ENCODE measurements around the gene BAZ1A.

DNA sequence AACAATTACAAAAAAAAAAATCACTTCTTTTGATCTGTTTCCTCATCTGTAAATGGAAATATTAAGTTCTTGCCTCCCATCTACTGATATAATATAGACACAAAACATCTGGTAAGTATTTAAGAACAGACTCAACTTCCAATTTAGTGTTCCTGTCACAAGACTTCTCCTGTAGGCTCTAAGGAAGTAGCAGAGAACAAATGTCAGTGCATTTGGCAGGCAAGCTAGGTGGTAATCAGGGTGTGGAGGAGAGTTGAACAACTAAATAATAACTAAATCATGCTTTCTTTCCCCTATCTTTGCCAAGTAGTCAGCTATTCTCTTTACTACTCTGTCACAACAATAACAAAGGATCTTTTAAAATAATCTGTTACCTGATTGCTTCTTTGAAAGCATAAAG is 22.1 kb downstream of the BAZ1A start:
- TF ChIP-seq, protein P1, sequence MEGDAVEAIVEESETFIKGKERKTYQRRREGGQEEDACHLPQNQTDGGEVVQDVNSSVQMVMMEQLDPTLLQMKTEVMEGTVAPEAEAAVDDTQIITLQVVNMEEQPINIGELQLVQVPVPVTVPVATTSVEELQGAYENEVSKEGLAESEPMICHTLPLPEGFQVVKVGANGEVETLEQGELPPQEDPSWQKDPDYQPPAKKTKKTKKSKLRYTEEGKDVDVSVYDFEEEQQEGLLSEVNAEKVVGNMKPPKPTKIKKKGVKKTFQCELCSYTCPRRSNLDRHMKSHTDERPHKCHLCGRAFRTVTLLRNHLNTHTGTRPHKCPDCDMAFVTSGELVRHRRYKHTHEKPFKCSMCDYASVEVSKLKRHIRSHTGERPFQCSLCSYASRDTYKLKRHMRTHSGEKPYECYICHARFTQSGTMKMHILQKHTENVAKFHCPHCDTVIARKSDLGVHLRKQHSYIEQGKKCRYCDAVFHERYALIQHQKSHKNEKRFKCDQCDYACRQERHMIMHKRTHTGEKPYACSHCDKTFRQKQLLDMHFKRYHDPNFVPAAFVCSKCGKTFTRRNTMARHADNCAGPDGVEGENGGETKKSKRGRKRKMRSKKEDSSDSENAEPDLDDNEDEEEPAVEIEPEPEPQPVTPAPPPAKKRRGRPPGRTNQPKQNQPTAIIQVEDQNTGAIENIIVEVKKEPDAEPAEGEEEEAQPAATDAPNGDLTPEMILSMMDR (IDR thresholded peaks at IDR 0.05; ENCODE audit: low read depth, low read length, missing input control), result no peak
- TF ChIP-seq SP1 (IDR thresholded peaks at IDR 0.05) (no peak), GABPA (IDR thresholded peaks at IDR 0.05 in 1 of 2, conservative IDR thresholded peaks at IDR 0.05 in 1 of 2) (no peak)
- TF ChIP-seq, protein P2, sequence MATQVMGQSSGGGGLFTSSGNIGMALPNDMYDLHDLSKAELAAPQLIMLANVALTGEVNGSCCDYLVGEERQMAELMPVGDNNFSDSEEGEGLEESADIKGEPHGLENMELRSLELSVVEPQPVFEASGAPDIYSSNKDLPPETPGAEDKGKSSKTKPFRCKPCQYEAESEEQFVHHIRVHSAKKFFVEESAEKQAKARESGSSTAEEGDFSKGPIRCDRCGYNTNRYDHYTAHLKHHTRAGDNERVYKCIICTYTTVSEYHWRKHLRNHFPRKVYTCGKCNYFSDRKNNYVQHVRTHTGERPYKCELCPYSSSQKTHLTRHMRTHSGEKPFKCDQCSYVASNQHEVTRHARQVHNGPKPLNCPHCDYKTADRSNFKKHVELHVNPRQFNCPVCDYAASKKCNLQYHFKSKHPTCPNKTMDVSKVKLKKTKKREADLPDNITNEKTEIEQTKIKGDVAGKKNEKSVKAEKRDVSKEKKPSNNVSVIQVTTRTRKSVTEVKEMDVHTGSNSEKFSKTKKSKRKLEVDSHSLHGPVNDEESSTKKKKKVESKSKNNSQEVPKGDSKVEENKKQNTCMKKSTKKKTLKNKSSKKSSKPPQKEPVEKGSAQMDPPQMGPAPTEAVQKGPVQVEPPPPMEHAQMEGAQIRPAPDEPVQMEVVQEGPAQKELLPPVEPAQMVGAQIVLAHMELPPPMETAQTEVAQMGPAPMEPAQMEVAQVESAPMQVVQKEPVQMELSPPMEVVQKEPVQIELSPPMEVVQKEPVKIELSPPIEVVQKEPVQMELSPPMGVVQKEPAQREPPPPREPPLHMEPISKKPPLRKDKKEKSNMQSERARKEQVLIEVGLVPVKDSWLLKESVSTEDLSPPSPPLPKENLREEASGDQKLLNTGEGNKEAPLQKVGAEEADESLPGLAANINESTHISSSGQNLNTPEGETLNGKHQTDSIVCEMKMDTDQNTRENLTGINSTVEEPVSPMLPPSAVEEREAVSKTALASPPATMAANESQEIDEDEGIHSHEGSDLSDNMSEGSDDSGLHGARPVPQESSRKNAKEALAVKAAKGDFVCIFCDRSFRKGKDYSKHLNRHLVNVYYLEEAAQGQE (IDR thresholded peaks at IDR 0.05), result no peak

Data from liver (tissue), 3 donors.